ENCODE results near the gene RGP1.

DNA sequence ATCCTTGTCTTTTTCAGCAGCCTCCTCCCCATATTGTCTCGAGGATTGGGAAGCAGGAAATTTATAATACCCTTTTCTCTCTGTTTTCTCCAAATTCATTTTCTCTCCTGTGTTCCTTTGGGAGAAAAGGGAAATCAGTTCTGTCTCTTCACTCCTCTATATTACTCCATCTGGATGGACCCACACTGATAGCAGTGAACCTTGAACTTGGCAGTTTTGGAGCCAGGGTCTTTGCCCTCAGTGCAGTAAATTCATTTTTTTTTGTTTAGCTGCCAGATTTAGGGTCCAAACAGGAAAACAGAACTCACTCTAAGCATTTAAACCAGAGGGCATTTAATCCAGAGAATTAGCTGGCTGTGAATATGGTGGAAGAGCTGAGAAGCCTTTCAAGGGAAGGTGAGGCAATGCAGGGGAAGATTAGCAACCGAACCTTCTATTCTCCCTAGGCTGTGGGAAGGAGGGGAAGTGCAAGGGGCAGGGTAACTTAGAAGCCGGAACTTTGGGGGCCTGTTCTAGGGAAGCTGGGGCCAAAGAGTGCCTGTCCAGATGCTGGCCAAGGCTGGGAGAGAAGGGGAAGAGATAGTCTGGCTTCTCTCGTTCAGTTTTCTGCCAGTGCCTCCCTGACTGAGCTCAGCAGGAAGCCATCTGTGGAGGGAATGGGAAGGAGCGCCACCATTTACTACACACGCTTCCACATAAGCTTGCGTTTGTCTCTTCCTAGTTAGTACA is 26.0 kb downstream of the RGP1 start:
- TF ChIP-seq, protein P1, sequence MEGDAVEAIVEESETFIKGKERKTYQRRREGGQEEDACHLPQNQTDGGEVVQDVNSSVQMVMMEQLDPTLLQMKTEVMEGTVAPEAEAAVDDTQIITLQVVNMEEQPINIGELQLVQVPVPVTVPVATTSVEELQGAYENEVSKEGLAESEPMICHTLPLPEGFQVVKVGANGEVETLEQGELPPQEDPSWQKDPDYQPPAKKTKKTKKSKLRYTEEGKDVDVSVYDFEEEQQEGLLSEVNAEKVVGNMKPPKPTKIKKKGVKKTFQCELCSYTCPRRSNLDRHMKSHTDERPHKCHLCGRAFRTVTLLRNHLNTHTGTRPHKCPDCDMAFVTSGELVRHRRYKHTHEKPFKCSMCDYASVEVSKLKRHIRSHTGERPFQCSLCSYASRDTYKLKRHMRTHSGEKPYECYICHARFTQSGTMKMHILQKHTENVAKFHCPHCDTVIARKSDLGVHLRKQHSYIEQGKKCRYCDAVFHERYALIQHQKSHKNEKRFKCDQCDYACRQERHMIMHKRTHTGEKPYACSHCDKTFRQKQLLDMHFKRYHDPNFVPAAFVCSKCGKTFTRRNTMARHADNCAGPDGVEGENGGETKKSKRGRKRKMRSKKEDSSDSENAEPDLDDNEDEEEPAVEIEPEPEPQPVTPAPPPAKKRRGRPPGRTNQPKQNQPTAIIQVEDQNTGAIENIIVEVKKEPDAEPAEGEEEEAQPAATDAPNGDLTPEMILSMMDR (IDR thresholded peaks at IDR 0.05; ENCODE audit: low read depth, low read length, poor library complexity, severe bottlenecking): no peak
- no peak for TF ChIP-seq EZH2phosphoT487 (IDR thresholded peaks at IDR 0.05; ENCODE audit: borderline replicate concordance, low read length)

Data from DOHH2 (cell line).